GM03348 (cell line): Measurements from ENCODE around the gene FUT6.
"Not testable (repeated sequence)": the region's sequence is repeated elsewhere in the genome, so short reads cannot be mapped to it uniquely, and the experiment has no call there.

Experiments
- DNase-seq: peaks from one replicate; pipeline ENCODE4 v3.0.0; 2012; ENCODE audit warnings: low spot score

Gene FUT6

DNA sequence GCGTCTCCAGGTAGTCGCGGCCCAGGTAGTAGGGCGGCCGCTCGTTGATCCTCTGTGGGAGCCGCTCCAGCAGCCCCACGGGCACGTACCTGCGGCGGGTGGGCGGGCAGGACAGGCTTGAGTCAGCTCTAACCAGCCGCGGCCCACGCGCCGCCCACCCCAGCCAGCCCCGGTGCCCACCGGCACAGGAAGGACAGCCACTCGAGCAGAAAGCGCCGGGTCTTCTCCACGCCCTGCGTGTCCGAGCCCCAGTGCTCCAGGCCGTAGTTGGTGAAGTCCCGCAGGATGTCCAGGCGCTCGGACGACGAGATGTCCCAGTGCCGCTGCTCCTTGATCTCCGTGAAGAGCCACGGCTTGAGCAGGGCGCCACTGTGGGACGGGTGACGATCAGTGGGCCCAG, 54.1 kb downstream of the FUT6 start:
- no peak for DNase-seq

DNA sequence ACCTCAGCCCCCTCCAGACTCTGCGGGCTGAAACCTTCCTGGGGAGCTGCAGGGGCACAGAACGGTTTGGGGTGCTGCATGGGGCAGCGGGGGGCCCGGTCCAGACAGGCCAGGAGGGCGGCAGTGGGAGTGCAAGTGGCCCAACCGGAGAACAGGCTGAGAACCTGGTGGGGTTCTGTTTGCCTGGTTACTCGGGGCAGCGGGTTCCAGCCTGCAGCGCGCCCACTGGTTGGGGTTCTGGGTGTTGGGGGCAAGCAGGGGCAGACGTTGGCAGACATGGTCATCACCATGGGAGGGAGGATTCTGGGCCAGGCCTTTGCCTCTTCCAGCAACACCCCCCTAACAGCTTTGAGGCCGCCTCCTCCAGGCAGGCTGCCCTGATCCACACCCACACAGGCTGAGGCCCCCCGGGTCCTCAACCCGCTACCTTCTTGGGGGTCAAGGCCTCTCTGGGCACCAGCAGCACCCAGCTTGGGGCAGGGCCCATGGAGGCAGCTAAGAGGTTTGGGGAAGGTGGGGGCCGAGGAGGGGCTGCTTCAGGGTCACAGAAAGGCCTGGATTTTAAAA, 54.8 kb downstream of the FUT6 start, which contains the start of gene PRR22:
TSS of gene PRR22 (minus strand) at position 166 of the 567 bp plus-strand sequence. CDS start at position 80, 86 bp downstream.
- DNase-seq, result no peak

DNA sequence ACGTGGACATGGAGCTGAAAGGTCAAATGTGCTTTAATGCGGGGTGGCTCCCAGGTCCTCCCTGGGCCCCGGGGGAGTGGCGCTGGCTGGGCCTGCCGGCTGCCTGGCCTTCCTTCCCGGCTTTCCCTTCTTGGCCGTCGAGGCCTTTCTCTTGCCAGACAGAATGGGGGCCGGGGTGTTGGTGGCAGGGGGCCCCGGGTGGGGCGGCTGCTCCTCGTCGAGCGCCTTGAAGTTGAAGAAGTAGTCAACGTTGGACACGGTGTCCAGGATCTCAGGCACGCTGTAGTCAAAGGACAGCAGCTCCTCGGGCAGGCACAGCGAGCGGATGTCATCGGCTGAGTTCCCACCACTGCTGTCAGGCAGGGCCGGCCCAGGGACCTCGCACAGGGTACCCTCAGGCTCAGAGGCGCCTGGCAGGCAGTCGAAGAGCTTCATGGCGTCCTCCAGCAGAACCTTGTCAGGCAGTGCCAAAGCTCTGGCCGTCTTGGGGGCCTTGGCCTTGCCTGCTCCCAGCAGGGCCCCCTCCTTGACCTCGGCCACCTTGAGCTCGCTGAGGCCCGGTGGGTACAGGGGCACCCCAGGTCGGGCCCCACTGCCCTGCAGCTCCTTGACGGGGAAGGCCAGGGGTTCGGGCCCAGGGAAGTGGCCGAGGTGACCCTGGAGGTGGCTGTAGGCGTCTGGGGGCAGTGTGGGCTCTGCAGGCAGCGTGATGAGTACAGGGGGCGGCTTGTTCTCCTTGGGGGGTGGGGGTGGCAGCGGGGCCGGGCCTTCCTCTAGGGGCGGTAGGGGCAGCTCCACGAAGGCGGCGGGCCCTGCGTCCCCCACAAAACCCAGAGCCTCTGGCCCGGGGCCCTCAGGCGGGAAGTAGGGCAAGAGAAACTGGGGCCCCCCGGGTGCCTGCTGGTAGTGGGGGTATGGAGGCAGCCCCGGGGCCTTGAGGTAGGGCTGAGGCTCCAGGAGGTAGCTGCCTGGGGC, 56.3 kb downstream of the FUT6 start:
- DNase-seq, result no peak

DNA sequence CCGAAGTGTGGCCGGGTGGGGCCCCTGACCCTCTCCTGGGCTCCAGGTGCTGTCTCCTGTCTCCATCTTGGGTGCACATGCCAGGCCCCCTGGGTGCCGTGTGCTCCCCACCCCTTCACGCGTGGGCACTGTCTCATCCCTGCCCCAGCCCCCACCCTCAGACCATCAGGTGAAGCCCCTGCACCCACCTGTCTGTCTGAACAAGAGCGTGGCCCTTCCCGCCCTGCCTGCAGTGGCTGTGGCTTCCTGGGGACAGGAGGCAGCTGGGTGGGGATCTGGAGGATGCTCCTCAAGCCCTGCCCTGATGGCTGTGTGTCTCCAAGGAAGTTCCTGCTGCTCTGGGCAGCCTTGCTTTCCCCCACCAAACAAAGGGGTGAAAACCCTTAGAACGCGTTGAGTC, 57.2 kb downstream of the FUT6 start:
- DNase-seq, result no peak

DNA sequence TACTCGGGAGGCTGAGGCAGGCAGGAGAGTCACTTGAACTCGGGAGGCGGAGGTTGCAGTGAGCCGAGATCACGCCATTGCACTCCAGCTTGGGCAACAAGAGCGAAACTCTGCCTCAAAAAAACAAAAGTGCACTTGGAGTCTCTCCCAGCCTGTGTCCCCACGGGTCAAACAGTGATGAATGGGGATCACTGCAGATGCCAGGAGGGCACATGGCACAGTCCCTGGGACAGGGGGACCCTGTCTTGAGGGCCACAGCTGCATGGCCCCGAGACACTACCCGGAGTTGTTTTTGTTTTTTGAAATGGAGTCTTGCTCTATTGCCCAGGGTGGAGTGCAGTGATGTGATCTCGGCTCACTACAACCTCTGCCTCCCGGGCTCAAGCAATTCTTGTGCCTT, 58.6 kb downstream of the FUT6 start:
- DNase-seq, result not testable (repeated sequence)
